Uterus (tissue), 4 donors: Measurements from ENCODE around the gene IPO4. TPM values are rescaled to one million over a fixed set of nuclear protein-coding genes. Genes with fewer than 3 reads are reported as not detected.

Source experiments
- DNase-seq, 2 donors: peaks; one replicate each; pipeline ENCODE4 v3.0.0-alpha.2; 2019 to 2020
- H3K27ac ChIP-seq, 2 donors: fragments of 200-600 bp; sonication (generic); 1 replicate in 1 of 2; 2 replicates in 1 of 2; pipeline ENCODE4 v1.5.1; 2016 to 2018
- H3K27me3 ChIP-seq, 2 donors: fragments of 200-600 bp; sonication (generic); one replicate each; pipeline ENCODE4 v1.5.1; 2018 to 2019; ENCODE audit warnings: control low read depth in 1 of 2
- H3K36me3 ChIP-seq, 2 donors: fragments of 200-600 bp; sonication (generic); one replicate each; pipeline ENCODE4 v1.5.1; 2019; ENCODE audit warnings: control low read depth in 1 of 2
- H3K4me1 ChIP-seq, 2 donors: fragments of 200-600 bp; sonication (generic); one replicate each; pipeline ENCODE4 v1.5.1; 2018 to 2019; ENCODE audit warnings: control low read depth in 1 of 2
- H3K4me3 ChIP-seq, 2 donors: fragments of 200-600 bp; sonication (generic); 1 replicate in 1 of 2; 2 replicates in 1 of 2; pipeline ENCODE4 v1.5.1; 2018 to 2019; ENCODE audit warnings: mild to moderate bottlenecking in 1 of 2
- H3K9me3 ChIP-seq, 2 donors: fragments of 200-600 bp; sonication (generic); one replicate each; pipeline ENCODE4 v1.5.1; 2019; ENCODE audit warnings: control low read depth in 1 of 2
- POLR2A ChIP-seq, 2 donors: fragments of 450-650 bp; IDR thresholded peaks; one replicate each; pipeline ENCODE4 v1.6.1; 2016; ENCODE audit warnings: antibody characterized with exemption in 2 of 2, mild to moderate bottlenecking in 1 of 2, moderate library complexity in 1 of 2
- intact Hi-C: fragments of 100-400 bp; cut with DNase I; formaldehyde crosslinking; loops from one replicate; pipeline ENCODE4 v1.15.1; 2023; ENCODE audit warnings: low total_unique reads
- total RNA-seq, 4 donors: library from RNA; depleted of rRNA in 3 of 4; stranded (reverse); fragments of >200 nt in 3 of 4; gene quantifications; one replicate each; pipeline versions ENCODE4 v1.1.0 to v1.2.4, GENCODE V29; 2014 to 2023
- TF ChIP-seq, protein P1 (sequence below), 4 experiments: fragments of 200-600 bp in 2 of 4; fragments of 450-650 bp in 2 of 4; sonication (generic) in 2 of 4; IDR thresholded peaks; one replicate each; pipeline ENCODE4 v1.5.1; 2016 to 2019; ENCODE audit warnings: antibody characterized with exemption in 4 of 4, mild to moderate bottlenecking in 2 of 4, moderate library complexity in 1 of 4
- donor health status: DM: yes; HTN: yes; CAD: no.

Gene IPO4
- total RNA-seq, 4 donors from 2014 or later: 3.1 to 33.7 (median 29.6) TPM

DNA sequence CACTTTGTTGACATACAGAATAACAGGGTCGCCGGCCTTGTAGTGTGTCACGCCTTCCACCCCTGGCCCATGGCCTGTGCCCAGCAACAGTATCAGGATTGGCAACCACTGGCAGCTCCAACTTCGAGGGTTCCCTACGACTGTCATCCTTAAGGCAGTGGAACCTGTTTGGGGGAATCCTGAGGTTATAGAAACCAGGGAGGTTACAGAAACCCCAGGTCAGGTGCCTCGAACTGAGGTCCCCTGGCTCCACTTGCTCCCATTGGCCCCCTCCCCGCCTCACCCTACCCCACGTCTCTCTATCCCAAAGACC, 6.2 kb upstream of the IPO4 start:
- TF ChIP-seq, protein P1, sequence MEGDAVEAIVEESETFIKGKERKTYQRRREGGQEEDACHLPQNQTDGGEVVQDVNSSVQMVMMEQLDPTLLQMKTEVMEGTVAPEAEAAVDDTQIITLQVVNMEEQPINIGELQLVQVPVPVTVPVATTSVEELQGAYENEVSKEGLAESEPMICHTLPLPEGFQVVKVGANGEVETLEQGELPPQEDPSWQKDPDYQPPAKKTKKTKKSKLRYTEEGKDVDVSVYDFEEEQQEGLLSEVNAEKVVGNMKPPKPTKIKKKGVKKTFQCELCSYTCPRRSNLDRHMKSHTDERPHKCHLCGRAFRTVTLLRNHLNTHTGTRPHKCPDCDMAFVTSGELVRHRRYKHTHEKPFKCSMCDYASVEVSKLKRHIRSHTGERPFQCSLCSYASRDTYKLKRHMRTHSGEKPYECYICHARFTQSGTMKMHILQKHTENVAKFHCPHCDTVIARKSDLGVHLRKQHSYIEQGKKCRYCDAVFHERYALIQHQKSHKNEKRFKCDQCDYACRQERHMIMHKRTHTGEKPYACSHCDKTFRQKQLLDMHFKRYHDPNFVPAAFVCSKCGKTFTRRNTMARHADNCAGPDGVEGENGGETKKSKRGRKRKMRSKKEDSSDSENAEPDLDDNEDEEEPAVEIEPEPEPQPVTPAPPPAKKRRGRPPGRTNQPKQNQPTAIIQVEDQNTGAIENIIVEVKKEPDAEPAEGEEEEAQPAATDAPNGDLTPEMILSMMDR (IDR thresholded peaks at IDR 0.05): no peak
- TF ChIP-seq POLR2A (IDR thresholded peaks at IDR 0.05): no peak
- Histone ChIP-seq H3K9me3 (no peaks in the 10 kb centered on the region), H3K4me3 (peak overlapping the region; percentile 77 to 91), H3K36me3 (no peaks in the 10 kb centered on the region), H3K27me3 (no peaks in the 10 kb centered on the region), H3K27ac (peak overlapping the region; percentile 94 to 95), H3K4me1 (no peaks in the 10 kb centered on the region)
- intact Hi-C loops: no loop called here
- no peak for DNase-seq

DNA sequence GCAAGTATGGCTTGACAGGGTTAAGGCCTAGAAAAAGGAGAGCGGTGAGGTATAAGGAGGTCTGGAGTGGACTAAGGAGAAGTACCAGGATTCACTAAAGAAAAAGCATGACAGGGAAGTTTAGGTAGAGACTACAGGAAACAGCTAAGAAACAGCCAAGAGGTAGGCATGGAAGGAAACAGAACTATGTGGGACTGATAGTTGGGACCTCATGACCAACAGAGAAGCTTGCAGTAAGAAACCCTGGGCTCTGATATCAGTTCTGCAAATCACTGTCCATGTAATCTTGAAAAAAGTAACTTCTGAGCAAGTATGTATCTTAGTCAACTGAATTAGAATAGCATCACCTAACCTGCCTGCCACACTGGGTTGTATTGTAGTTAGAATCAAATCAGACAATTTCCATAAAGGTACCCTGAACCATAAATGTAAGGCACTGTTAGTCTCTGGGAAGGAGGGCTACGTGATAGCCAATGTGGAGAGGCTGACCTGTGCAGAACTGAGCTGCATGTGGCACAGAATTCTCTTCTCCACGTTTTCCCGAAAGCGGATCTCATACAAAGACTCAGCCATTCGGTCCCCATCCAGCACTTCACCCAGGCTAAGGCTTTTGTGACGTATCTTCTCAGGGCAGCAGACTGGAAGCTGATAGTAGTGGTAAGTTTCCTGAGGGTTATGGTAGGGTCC, 5.7 kb upstream of the IPO4 start:
- H3K27me3 ChIP-seq: no peaks in the 10 kb centered on the region
- DNase-seq: no peak
- TF ChIP-seq, protein P1 (IDR thresholded peaks at IDR 0.05): no peak
- no peak for TF ChIP-seq POLR2A (IDR thresholded peaks at IDR 0.05)
- intact Hi-C loops: no loop called here
- H3K27ac ChIP-seq: peak overlapping the region; percentile 94 to 95
- no peaks in the 10 kb centered on the region for H3K4me1 ChIP-seq
- H3K36me3 ChIP-seq: no peaks in the 10 kb centered on the region
- H3K9me3 ChIP-seq: no peaks in the 10 kb centered on the region
- H3K4me3 ChIP-seq: peak overlapping the region; percentile 77 to 91

DNA sequence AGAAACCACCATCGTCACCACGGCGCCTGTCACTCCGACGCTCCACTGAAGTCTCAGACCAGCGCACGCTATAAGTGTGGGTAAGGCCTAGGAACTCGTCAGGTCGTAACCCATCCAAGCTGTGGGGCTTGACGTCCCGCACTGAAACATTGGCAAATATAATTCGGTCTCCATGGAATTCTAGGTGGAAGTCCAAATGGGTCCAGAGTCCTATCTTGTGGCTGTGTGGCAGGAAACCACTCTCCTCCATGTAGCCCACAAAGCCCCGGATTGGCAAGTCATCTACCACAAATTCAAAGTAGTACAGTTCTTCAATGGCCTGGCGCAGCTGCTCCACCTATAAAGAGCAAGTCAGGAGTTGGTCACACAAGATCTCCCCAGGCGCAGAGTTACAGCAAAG, 4.3 kb upstream of the IPO4 start:
- no peak overlapping the region for H3K4me3 ChIP-seq
- no peaks in the 10 kb centered on the region for H3K4me1 ChIP-seq

DNA sequence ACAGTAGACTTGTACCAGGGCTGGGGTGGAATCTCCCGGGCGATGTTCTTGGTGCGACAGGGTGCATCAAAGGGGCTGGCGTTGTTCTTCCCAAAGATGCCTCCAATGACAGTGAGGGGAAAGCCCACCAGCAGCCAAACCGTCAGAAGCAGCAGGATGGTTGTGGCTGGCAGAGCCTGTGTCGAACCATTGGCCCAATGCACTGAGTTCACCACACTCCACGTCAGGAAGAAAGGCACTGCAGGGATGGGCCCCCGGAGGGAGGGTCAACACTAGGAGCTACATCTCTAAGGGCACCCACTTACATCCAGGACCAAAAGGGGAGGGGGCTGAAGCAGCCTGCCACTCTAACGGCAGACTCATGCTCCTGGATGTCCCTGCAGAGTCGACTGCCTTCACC, 1.8 kb upstream of the IPO4 start:
- intact Hi-C loops: no loop called here
- DNase-seq: no peak
- no peak for TF ChIP-seq POLR2A (IDR thresholded peaks at IDR 0.05)
- TF ChIP-seq, protein P1 (IDR thresholded peaks at IDR 0.05): no peak

More for the DNA sequence above, 4.3 kb upstream of the IPO4 start:
- Histone ChIP-seq H3K27ac (no peak overlapping the region), H3K9me3 (no peaks in the 10 kb centered on the region), H3K36me3 (no peaks in the 10 kb centered on the region), H3K27me3 (no peaks in the 10 kb centered on the region)
- intact Hi-C loops: no loop called here
- TF ChIP-seq, protein P1 (IDR thresholded peaks at IDR 0.05): no peak
- TF ChIP-seq POLR2A (IDR thresholded peaks at IDR 0.05): no peak
- no peak for DNase-seq

DNA sequence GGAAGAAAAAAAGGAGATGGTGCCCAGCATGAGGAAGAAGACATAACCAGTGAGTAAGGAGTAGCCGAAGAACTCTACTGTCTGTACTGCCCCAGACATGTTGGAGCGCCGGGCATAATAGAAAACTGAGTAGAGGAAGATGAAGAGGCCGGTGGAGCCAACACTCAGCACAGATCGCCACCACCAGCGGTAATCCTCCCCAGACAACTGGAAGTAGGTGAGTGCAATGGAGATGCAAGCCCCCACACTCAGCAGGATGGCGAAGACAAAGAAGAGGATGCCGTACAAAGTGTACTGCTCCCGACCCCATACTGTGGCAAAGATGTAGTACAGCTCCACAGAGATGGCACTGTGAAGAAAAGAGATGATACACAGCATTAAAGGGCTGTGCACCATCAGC, 844 bp upstream of the IPO4 start:
- no peak for DNase-seq
- TF ChIP-seq, protein P1 (IDR thresholded peaks at IDR 0.05): no peak
- TF ChIP-seq POLR2A (IDR thresholded peaks at IDR 0.05): no peak
- H3K36me3 ChIP-seq: no peaks in the 10 kb centered on the region
- no peak overlapping the region for H3K4me3 ChIP-seq
- no peaks in the 10 kb centered on the region for H3K4me1 ChIP-seq
- no peaks in the 10 kb centered on the region for H3K9me3 ChIP-seq
- no peaks in the 10 kb centered on the region for H3K27me3 ChIP-seq
- H3K27ac ChIP-seq: no peak overlapping the region
- intact Hi-C loops: no loop called here

More for the DNA sequence above, 1.8 kb upstream of the IPO4 start:
- Histone ChIP-seq H3K27ac (no peak overlapping the region), H3K4me1 (no peaks in the 10 kb centered on the region), H3K4me3 (no peak overlapping the region), H3K27me3 (no peaks in the 10 kb centered on the region), H3K36me3 (no peaks in the 10 kb centered on the region), H3K9me3 (no peaks in the 10 kb centered on the region)
